Mucosa of rectum (tissue), 2 donors: Measurements from ENCODE around the gene SLC25A23.

Source experiments
- H3K27ac ChIP-seq, 2 donors: one replicate each; pipeline ENCODE4 v1.7.0; 2013; ENCODE audit warnings: inconsistent platforms in 2 of 2, low read depth in 2 of 2, low read length in 2 of 2
- H3K27me3 ChIP-seq, 2 donors: one replicate each; pipeline ENCODE4 v1.7.0; 2013; ENCODE audit warnings: low read length in 2 of 2; ENCODE audit not compliant: control insufficient read depth in 2 of 2, insufficient read depth in 2 of 2
- H3K36me3 ChIP-seq, 2 donors: one replicate each; pipeline ENCODE4 v1.7.0; 2013; ENCODE audit warnings: low read length in 2 of 2; ENCODE audit not compliant: control insufficient read depth in 2 of 2, insufficient read depth in 2 of 2
- H3K4me1 ChIP-seq, 2 donors: one replicate each; pipeline ENCODE4 v1.7.0; 2013; ENCODE audit warnings: low read length in 2 of 2, mild to moderate bottlenecking in 1 of 2; ENCODE audit not compliant: control insufficient read depth in 2 of 2, insufficient read depth in 2 of 2
- H3K4me3 ChIP-seq, 2 donors: one replicate each; pipeline ENCODE4 v1.7.0; 2013; ENCODE audit warnings: low read length in 2 of 2
- H3K9ac ChIP-seq, 2 donors: one replicate each; pipeline ENCODE4 v1.7.0; 2013; ENCODE audit warnings: low read length in 2 of 2, low read depth in 1 of 2, mild to moderate bottlenecking in 1 of 2
- H3K9me3 ChIP-seq, 2 donors: one replicate each; pipeline ENCODE4 v1.7.0; 2013; ENCODE audit warnings: low read length in 2 of 2; ENCODE audit not compliant: control insufficient read depth in 2 of 2
- donor health status: healthy.
- donor health status: Normal muscosa, but diverticular disease.

SLC25A23 gene

GRCh38 chr19:6480848-6481415 lies 21.3 kb upstream of the SLC25A23 start:
- H3K27ac ChIP-seq: peak overlapping the region in 1 of 2 donors; percentile 71

GRCh38 chr19:6479836-6480398 lies 20.3 kb upstream of the SLC25A23 start:
- no peaks in the 10 kb centered on the region for H3K9me3 ChIP-seq
- no peak overlapping the region for H3K9ac ChIP-seq
- H3K27ac ChIP-seq: no peak overlapping the region
- H3K36me3 ChIP-seq: no peaks in the 10 kb centered on the region
- peaks cover 5 to 10% of the 10 kb centered on the region in 2 donors for H3K4me1 ChIP-seq
- H3K27me3 ChIP-seq: no peaks in the 10 kb centered on the region
- peak overlapping the region in 1 of 2 donors; percentile 15 for H3K4me3 ChIP-seq

More at GRCh38 chr19:6480848-6481415, 21.3 kb upstream of the SLC25A23 start:
- Histone ChIP-seq H3K4me3 (peak overlapping the region; percentile 58 to 75), H3K9ac (peak overlapping the region; percentile 58 to 70), H3K9me3 (no peaks in the 10 kb centered on the region), H3K27me3 (no peaks in the 10 kb centered on the region), H3K4me1 (peaks cover 2 to 6% of the 10 kb centered on the region in 2 donors), H3K36me3 (no peaks in the 10 kb centered on the region)

- Histone ChIP-seq H3K27ac (no peak overlapping the region), H3K4me3 (no peak overlapping the region), H3K27me3 (no peaks in the 10 kb centered on the region), H3K4me1 (peaks cover 5 to 10% of the 10 kb centered on the region in 2 donors), H3K9me3 (no peaks in the 10 kb centered on the region), H3K9ac (no peak overlapping the region), H3K36me3 (no peaks in the 10 kb centered on the region)
These were observed 19.2 kb upstream of the SLC25A23 start for GRCh38 chr19:6478815-6479214.

- H3K4me3 ChIP-seq: peak overlapping the region; percentile 47 to 54
- H3K36me3 ChIP-seq: no peaks in the 10 kb centered on the region
- H3K27ac ChIP-seq: no peak overlapping the region
- peaks cover 5 to 10% of the 10 kb centered on the region in 2 donors for H3K4me1 ChIP-seq
- peak overlapping the region in 1 of 2 donors; percentile 17 for H3K9ac ChIP-seq
- no peaks in the 10 kb centered on the region for H3K9me3 ChIP-seq
- no peaks in the 10 kb centered on the region for H3K27me3 ChIP-seq
These were observed 17.4 kb upstream of the SLC25A23 start for GRCh38 chr19:6476896-6477431.

- Histone ChIP-seq H3K9ac (peak overlapping the region in 1 of 2 donors; percentile 29), H3K4me1 (peaks cover 5 to 10% of the 10 kb centered on the region in 2 donors), H3K4me3 (peak overlapping the region; percentile 47 to 54), H3K27ac (peak overlapping the region in 1 of 2 donors; percentile 9), H3K9me3 (no peaks in the 10 kb centered on the region), H3K27me3 (no peaks in the 10 kb centered on the region), H3K36me3 (no peaks in the 10 kb centered on the region)
These were observed 16.7 kb upstream of the SLC25A23 start for GRCh38 chr19:6476155-6476895.

- H3K4me1 ChIP-seq: peaks cover 5 to 10% of the 10 kb centered on the region in 2 donors
These were observed 15.9 kb upstream of the SLC25A23 start for GRCh38 chr19:6475321-6476108.

GRCh38 chr19:6473647-6474046 lies 14.1 kb upstream of the SLC25A23 start:
- H3K36me3 ChIP-seq: peaks cover 0 to 3% of the 10 kb centered on the region in 2 donors
- H3K9ac ChIP-seq: no peak overlapping the region
- no peaks in the 10 kb centered on the region for H3K9me3 ChIP-seq
- H3K27me3 ChIP-seq: no peaks in the 10 kb centered on the region
- H3K27ac ChIP-seq: no peak overlapping the region
- no peak overlapping the region for H3K4me3 ChIP-seq
- H3K4me1 ChIP-seq: peaks cover 5 to 10% of the 10 kb centered on the region in 2 donors

More at GRCh38 chr19:6475321-6476108, 15.9 kb upstream of the SLC25A23 start:
- no peaks in the 10 kb centered on the region for H3K36me3 ChIP-seq
- no peaks in the 10 kb centered on the region for H3K9me3 ChIP-seq
- H3K27ac ChIP-seq: no peak overlapping the region
- H3K4me3 ChIP-seq: peak overlapping the region; percentile 47 to 54
- peak overlapping the region; percentile 29 to 41 for H3K9ac ChIP-seq
- H3K27me3 ChIP-seq: no peaks in the 10 kb centered on the region

- peaks cover 0 to 8% of the 10 kb centered on the region in 2 donors for H3K36me3 ChIP-seq
- H3K9me3 ChIP-seq: no peaks in the 10 kb centered on the region
- peaks cover 5 to 10% of the 10 kb centered on the region in 2 donors for H3K4me1 ChIP-seq
- H3K27me3 ChIP-seq: no peaks in the 10 kb centered on the region
- no peak overlapping the region for H3K27ac ChIP-seq
- H3K9ac ChIP-seq: no peak overlapping the region
- H3K4me3 ChIP-seq: no peak overlapping the region
These were observed 13.1 kb upstream of the SLC25A23 start for GRCh38 chr19:6472713-6473112.

- no peaks in the 10 kb centered on the region for H3K27me3 ChIP-seq
- peaks cover 8 to 18% of the 10 kb centered on the region in 2 donors for H3K36me3 ChIP-seq
- H3K9me3 ChIP-seq: no peaks in the 10 kb centered on the region
- no peak overlapping the region for H3K27ac ChIP-seq
- no peak overlapping the region for H3K4me3 ChIP-seq
- H3K9ac ChIP-seq: no peak overlapping the region
- H3K4me1 ChIP-seq: peaks cover 3 to 5% of the 10 kb centered on the region in 2 donors
These were observed 11.5 kb upstream of the SLC25A23 start for GRCh38 chr19:6471076-6471475.
